Caco-2 (cell line): Measurements from ENCODE around the gene SDSL. TPM values are rescaled to one million over a fixed set of nuclear protein-coding genes. Genes with fewer than 3 reads are reported as not detected.

Experiments used
- BruUV-seq: library from RNA; stranded (reverse); fragments of 400-500 nt; replicated peaks from 2 replicates; lab custom pipeline; 2021; lab: Mats Ljungman, UMichigan
- CTCF ChIA-PET: fragments of 300-600 bp; sonication (Branson Sonifier 250); formaldehyde crosslinking; loops from one replicate; lab custom pipeline; 2022; ENCODE audit warnings: antibody characterized with exemption; lab: Charles Lee
- POLR2A ChIA-PET: fragments of 300-600 bp; sonication (Branson Sonifier 250); formaldehyde crosslinking; loops from one replicate; lab custom pipeline; 2022; ENCODE audit warnings: antibody characterized with exemption; lab: Charles Lee
- DNase-seq, 2 experiments: peaks; one replicate each; pipeline versions ENCODE4 v3.0.0 to v3.0.0-alpha.2; 2020 to 2022
- H3K27me3 ChIP-seq: replicated peaks from 2 replicates; pipeline ENCODE4 v1.6.0; 2011; ENCODE audit warnings: low read length; ENCODE audit not compliant: control insufficient read depth, insufficient read depth
- H3K36me3 ChIP-seq: 2 replicates; pipeline ENCODE4 v1.5.1; 2011; ENCODE audit warnings: low read length; ENCODE audit not compliant: control insufficient read depth, insufficient read depth
- H3K4me1 ChIP-seq: fragments of 250-450 bp; sonication (Bioruptor Pico); 2 replicates; pipeline ENCODE4 v1.5.1; 2020; ENCODE audit warnings: mild to moderate bottlenecking
- H3K4me3 ChIP-seq: 2 replicates; pipeline ENCODE4 v1.5.1; 2011; ENCODE audit warnings: low read depth, mild to moderate bottlenecking, control low read depth, low read length
- H3K9me3 ChIP-seq: fragments of 250-450 bp; sonication (Bioruptor Pico); 2 replicates; pipeline ENCODE4 v1.5.1; 2020; ENCODE audit warnings: mild to moderate bottlenecking, moderate library complexity
- H3K27ac Mint-ChIP-seq: one replicate; pipeline ENCODE4 v1.8.0; 2022; ENCODE audit warnings: mixed read lengths; ENCODE audit not compliant: unreplicated experiment
- H3K27me3 Mint-ChIP-seq: one replicate; pipeline ENCODE4 v1.8.0; 2022; ENCODE audit warnings: mixed read lengths; ENCODE audit not compliant: insufficient read depth, unreplicated experiment
- H3K36me3 Mint-ChIP-seq: one replicate; pipeline ENCODE4 v1.8.0; 2022; ENCODE audit warnings: mild to moderate bottlenecking, mixed read lengths; ENCODE audit not compliant: insufficient read depth, unreplicated experiment
- H3K4me1 Mint-ChIP-seq: one replicate; pipeline ENCODE4 v1.8.0; 2022; ENCODE audit warnings: low read depth, mixed read lengths; ENCODE audit not compliant: unreplicated experiment
- H3K4me3 Mint-ChIP-seq: one replicate; pipeline ENCODE4 v1.8.0; 2022; ENCODE audit warnings: mild to moderate bottlenecking, moderate library complexity, mixed read lengths; ENCODE audit not compliant: unreplicated experiment
- H3K9me3 Mint-ChIP-seq: one replicate; pipeline ENCODE4 v1.8.0; 2022; ENCODE audit warnings: mixed read lengths; ENCODE audit not compliant: unreplicated experiment
- intact Hi-C: fragments of 100-400 bp; cut with micrococcal nuclease; formaldehyde crosslinking; loops from one replicate; pipeline ENCODE4 v1.10.0; 2022; ENCODE audit not compliant: unreplicated experiment
- total RNA-seq: library from RNA; stranded (reverse); gene quantifications from 2 replicates; pipeline ENCODE4 v1.2.3, GENCODE V29; 2022
- TF ChIP-seq, protein P1 (sequence below), 2 experiments: fragments of 200-600 bp in 1 of 2; IDR thresholded peaks; 1 replicate in 1 of 2; 2 replicates in 1 of 2; pipeline versions ENCODE4 v1.5.1 to v1.8.0; 2011 to 2022; ENCODE audit warnings: antibody characterized with exemption in 1 of 2, control low read depth in 1 of 2, inconsistent platforms in 1 of 2, low read depth in 1 of 2, low read length in 1 of 2, mild to moderate bottlenecking in 1 of 2, moderate library complexity in 1 of 2; ENCODE audit not compliant: insufficient read depth in 1 of 2, severe bottlenecking in 1 of 2, unreplicated experiment in 1 of 2

Gene SDSL
- total RNA-seq, 1 experiment from 2014 or later, result 4.5 TPM

- H3K9me3 Mint-ChIP-seq, result no peaks in the 10 kb centered on the region
- H3K36me3 Mint-ChIP-seq, result peaks cover 4% of the 10 kb centered on the region
- intact Hi-C loops, result no loop called here
- ChIA-PET POLR2A (no interaction called here), CTCF (no interaction called here)
- peaks cover 10% of the 10 kb centered on the region for H3K27me3 Mint-ChIP-seq
- TF ChIP-seq, protein P1, sequence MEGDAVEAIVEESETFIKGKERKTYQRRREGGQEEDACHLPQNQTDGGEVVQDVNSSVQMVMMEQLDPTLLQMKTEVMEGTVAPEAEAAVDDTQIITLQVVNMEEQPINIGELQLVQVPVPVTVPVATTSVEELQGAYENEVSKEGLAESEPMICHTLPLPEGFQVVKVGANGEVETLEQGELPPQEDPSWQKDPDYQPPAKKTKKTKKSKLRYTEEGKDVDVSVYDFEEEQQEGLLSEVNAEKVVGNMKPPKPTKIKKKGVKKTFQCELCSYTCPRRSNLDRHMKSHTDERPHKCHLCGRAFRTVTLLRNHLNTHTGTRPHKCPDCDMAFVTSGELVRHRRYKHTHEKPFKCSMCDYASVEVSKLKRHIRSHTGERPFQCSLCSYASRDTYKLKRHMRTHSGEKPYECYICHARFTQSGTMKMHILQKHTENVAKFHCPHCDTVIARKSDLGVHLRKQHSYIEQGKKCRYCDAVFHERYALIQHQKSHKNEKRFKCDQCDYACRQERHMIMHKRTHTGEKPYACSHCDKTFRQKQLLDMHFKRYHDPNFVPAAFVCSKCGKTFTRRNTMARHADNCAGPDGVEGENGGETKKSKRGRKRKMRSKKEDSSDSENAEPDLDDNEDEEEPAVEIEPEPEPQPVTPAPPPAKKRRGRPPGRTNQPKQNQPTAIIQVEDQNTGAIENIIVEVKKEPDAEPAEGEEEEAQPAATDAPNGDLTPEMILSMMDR (IDR thresholded peaks at IDR 0.05; ENCODE audit: insufficient read depth in 1 of 2, low read depth in 1 of 2, low read length in 1 of 2, severe bottlenecking in 1 of 2, unreplicated experiment in 1 of 2), result no peak
- Histone ChIP-seq H3K27me3 (no peaks in the 10 kb centered on the region), H3K9me3 (no peaks in the 10 kb centered on the region), H3K4me1 (no peaks in the 10 kb centered on the region), H3K36me3 (no peaks in the 10 kb centered on the region), H3K4me3 (no peak overlapping the region)
- no peak for DNase-seq
- H3K4me1 Mint-ChIP-seq, result no peaks in the 10 kb centered on the region
- no TSS peak for BruUV-seq
- no peak overlapping the region for H3K4me3 Mint-ChIP-seq
- H3K27ac Mint-ChIP-seq, result no peak overlapping the region
These were observed 24.5 kb upstream of the SDSL start for GRCh38 chr12:113397497-113398197.

DNA sequence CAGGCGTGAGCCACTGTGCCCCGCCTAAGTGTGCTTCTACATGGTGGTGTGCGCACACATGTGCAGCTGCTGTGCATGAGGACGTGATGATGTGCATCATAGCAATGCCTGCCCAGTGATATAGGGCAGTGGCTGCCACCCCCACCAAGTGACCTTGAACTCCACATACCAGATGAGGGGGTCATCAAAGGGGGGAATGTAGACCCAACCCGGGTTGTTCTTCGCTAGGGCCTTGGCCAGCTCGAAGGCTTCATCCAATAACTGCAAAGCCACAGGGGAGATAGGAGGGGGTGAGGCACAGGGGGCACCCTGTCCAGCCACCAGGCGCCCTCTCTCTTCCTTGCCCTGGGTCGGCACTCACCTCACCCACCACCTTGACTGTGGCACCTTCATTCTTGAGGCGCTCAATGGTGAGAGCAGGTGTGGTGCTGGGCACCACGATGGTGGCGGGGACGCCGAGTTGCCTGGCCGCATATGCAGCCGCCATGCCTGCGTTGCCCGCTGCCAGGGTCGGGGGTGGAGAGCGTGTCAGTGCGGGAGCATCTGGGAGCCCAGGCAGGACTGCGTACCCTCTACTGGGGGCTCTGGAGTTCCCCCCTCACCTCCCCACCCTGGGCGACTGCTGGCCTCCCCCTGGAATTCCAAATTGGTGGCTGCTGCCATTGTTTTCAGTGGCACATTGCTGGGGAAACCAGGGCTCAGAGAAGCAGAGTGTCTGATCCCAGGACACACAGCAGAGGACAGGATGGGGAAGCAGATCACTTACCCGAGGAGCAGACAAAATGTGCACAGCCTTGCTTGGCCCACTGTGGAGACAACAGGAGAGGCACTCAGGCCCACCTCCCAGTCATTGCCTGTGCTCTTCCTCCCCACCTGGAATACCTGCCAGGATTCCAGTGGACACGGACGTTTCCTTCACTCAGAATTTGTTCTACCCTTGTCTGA lies 23.6 kb upstream of the SDSL start:
- intact Hi-C loops, result no loop called here
- no peak overlapping the region for H3K27ac Mint-ChIP-seq

GRCh38 chr12:113399490-113399889 lies 22.7 kb upstream of the SDSL start:
- DNase-seq, result no peak
- no peaks in the 10 kb centered on the region for H3K36me3 Mint-ChIP-seq
- no peak overlapping the region for H3K27ac Mint-ChIP-seq
- ChIA-PET CTCF (no interaction called here), POLR2A (no interaction called here)
- no peaks in the 10 kb centered on the region for H3K9me3 Mint-ChIP-seq
- Histone ChIP-seq H3K36me3 (no peaks in the 10 kb centered on the region), H3K4me3 (no peak overlapping the region), H3K4me1 (no peaks in the 10 kb centered on the region), H3K27me3 (no peaks in the 10 kb centered on the region), H3K9me3 (no peaks in the 10 kb centered on the region)
- peaks cover 10% of the 10 kb centered on the region for H3K27me3 Mint-ChIP-seq
- no TSS peak for BruUV-seq
- intact Hi-C loops, result no loop called here
- no peaks in the 10 kb centered on the region for H3K4me1 Mint-ChIP-seq
- TF ChIP-seq, protein P1 (IDR thresholded peaks at IDR 0.05; ENCODE audit: insufficient read depth in 1 of 2, low read depth in 1 of 2, low read length in 1 of 2, severe bottlenecking in 1 of 2, unreplicated experiment in 1 of 2), result no peak
- H3K4me3 Mint-ChIP-seq, result no peak overlapping the region

More for the DNA sequence above, 23.6 kb upstream of the SDSL start:
- TF ChIP-seq, protein P1 (IDR thresholded peaks at IDR 0.05; ENCODE audit: insufficient read depth in 1 of 2, low read depth in 1 of 2, low read length in 1 of 2, severe bottlenecking in 1 of 2, unreplicated experiment in 1 of 2), result no peak
- H3K4me3 Mint-ChIP-seq, result no peak overlapping the region
- H3K36me3 Mint-ChIP-seq, result peaks cover 3% of the 10 kb centered on the region
- no peaks in the 10 kb centered on the region for H3K4me1 Mint-ChIP-seq
- peaks cover 10% of the 10 kb centered on the region for H3K27me3 Mint-ChIP-seq
- CTCF ChIA-PET, result no interaction called here
- no peaks in the 10 kb centered on the region for H3K9me3 ChIP-seq
- no peaks in the 10 kb centered on the region for H3K27me3 ChIP-seq
- H3K9me3 Mint-ChIP-seq, result no peaks in the 10 kb centered on the region
- DNase-seq, result no peak
- POLR2A ChIA-PET, result no interaction called here
- no TSS peak for BruUV-seq
- H3K4me1 ChIP-seq, result no peaks in the 10 kb centered on the region
- H3K36me3 ChIP-seq, result no peaks in the 10 kb centered on the region
- H3K4me3 ChIP-seq, result no peak overlapping the region
